Nucleus accumbens (tissue), 56 donors: Measurements from ENCODE around the gene SERPINA1.
"Not testable (repeated sequence)": the region's sequence is repeated elsewhere in the genome, so short reads cannot be mapped to it uniquely, and the experiment has no call there.

Experiments used
- DNase-seq, 56 donors: peaks; one replicate each; lab custom pipeline; 2025; lab: John Stamatoyannopoulos, UW

SERPINA1 gene

DNA sequence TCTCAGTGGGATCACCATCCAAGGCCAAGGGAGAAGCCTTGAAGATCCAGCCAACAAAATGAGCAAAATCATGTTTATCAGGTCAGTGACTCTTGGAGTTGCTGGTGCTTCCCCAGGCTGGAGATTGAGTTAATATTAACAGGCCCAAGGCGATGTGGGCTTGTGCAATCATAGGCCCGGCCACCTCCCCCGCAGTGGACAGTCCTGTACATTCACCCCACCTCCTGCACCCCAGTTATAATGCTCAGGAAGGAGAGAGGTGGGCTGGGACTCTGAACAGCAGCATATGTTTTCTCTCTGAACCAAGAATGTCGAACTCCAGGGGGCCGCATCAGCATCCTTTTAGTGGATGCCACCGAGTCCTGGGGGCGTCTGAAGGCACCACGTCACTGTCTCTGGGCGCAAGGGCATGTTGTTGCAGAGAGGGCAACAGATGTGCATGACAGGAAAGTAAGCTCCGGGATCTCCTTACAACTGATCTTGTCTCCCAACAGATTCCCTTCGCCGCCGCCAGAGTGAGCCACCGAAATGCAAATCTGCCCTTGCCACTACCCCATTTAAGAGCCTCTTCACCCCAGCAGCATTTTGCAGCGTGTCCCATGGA lies 33.1 kb downstream of the SERPINA1 start:
- DNase-seq: peak in 23 of 56 donors; percentile 3 to 64 (median 12)

DNA sequence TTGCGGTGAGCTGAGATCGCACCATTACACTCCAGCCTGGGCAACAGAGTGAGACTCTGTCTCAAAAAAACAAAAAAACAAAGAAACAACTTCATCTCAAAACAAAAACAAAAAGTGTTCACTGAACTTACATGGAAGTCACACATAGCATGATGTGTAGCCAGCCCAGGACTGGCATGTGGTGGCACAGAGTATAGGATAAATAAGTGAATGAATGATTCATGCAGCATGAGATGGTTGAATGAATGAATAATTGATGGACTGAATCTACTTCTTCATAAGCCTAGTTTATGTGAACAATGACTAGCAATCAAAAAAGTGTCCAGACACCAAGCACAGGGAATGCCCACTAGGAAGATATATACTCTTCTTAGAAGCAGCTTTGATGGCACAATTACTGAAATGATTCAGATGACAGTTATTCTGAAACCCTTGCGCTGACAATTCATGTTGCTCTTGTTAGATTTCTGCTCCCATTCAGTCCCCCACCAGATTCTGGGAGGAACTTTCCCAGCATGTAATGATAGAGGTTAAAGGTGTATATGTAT lies 33.7 kb downstream of the SERPINA1 start:
- no peak for DNase-seq

DNA sequence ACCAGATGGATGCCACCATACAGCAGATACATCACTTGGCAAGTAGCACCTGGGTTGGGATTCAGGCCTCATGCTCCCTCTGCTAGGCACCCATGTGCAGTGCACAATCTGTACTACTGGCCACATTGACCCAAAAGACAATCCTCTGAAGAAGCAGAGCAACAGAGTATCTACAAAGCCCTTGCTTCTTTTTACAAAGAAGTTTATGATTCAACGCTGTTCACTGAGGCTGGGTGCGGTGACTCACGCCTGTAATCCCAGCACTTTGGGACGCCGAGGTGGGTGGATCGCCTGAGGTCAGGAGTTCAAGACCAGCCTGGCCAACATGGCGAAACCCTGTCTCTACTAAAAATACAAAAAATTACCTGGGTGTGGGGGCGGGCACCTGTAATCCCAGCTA lies 34.2 kb downstream of the SERPINA1 start:
- DNase-seq: not testable (repeated sequence)

DNA sequence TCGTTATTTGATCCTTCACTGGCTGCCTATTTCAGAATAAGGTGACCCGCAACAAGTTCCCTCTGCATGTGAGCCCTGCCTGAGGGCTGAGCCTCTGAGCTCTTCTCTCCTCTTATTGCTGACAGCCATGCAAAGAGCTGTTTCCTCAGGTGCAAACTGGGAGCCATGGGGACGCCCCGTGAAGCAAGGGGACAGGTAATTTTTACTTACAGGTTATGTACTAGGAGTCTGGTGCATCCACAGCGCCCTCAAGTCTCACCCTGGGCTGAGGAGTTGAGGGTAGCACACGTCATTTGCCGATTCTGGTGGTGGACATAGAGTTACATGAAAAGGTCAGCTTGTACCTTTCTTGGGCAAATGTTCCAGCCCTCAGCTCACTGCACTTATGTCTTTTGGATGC lies 39.1 kb downstream of the SERPINA1 start:
- DNase-seq: no peak

DNA sequence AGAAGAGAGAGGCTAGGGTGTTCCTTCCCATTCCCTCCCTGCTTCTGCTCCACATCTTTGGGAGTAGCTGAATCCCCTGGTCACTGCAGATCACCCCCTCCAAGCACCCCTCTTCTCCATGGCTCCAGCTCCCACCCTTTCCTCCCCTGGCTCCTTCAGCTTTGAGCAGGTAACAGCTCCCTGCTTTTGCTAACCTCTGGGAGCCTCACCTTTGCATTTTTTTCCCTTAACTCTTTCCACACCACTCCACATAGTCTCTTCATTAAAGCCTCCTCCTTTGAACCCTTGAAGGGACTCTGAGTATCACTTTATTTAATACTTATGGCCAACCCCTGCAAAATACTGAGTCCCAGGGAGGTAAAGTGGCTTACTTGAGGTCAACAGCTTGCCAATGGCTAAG lies 39.6 kb downstream of the SERPINA1 start:
- DNase-seq: no peak

DNA sequence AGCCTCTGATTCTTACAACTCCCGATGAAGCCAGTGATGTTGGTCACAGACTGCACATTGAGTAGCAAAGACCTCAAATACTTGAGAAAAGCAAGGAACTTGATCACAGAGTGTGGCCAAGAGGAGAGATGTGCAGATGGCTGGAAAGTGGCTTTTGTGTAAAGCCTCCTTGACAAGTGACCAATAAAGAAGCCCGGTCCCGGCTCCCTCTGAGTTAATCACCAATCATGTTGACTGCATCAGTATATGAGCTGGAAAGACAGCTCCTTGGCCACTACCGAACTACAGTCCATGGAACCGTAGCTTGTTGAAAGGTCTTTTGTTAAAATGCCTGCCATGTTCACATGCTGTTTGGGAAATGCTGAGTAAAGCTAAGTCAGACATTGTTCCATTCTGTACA lies 41.6 kb downstream of the SERPINA1 start:
- DNase-seq: no peak

DNA sequence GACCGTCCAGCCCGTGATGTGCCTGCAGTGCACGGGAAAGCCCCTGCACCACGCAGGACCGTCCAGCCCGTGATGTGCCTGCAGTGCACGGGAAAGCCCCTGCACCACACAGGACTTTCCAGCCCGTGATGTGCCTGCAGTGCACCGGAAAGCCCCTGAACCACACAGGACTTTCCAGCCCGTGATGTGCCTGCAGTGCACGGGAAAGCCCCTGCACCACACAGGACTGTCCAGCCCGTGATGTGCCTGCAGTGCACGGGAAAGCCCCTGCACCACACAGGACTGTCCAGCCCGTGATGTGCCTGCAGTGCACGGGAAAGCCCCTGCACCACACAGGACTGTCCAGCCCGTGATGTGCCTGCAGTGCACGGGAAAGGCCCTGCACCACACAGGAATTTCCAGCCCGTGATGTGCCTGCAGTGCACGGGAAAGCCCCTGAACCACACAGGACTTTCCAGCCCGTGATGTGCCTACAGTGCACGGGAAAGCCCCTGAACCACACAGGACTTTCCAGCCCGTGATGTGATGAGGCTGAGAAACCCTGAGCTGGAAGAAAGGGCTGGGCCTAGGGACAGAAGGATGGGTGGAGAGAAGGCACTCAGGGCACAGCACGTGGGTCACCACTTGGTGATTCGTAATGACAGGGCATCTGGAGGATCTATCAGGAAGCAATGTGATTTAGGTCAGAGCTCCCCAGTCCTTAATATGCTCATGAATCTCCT lies 42.2 kb downstream of the SERPINA1 start:
- DNase-seq: not testable (repeated sequence)

DNA sequence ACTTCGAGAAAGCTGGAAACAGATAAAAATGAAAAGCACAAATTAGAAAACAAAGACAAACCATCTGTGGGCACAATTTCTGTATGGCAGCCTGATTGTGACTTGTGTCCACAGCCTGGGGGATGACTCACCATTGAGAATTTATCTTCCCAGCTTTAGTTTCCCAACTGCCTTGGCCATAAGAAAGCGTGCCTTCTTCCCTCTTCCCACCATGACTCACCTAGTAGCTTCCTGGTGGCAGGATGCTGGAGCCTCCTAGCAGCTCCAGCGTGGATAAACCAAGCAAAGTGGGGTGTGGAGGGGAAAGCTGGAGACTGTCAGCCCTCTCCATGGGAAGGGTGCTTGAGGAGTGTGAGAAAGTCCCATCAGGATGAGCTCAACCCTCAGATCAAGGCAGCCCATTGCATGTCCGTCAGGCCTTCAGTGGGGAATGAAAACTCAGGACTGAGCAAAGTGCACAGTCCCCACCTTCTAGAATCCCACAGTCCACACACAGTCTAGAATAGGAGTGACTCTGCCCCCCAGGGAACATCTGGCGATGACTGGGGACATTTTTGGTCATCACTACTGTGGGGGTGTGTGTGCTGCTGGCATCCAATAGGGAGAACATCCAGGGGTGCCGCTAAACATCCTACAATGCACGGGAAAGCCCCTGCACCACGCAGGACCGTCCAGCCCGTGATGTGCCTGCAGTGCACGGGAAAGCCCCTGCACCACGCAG lies 42.9 kb downstream of the SERPINA1 start:
- no peak for DNase-seq

DNA sequence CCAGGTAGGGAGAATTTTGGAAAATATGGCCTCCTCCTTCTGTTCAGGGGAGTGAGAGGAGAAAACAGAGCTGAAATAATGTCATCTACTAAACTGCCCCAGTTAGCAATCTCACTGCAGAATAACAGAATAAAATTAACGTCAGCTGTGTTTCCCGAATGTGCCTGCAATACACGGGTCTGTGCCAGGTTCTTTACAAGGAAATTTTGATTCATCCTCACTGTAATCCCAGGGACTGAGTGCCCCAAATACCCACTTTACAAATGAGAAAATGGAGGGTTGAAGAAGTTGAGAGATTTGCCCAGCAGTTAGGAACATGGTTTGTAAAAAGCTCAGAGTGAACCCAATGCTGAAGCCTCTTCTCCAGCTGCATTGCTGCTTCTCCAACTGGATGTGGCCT lies 44.0 kb downstream of the SERPINA1 start:
- DNase-seq: no peak

DNA sequence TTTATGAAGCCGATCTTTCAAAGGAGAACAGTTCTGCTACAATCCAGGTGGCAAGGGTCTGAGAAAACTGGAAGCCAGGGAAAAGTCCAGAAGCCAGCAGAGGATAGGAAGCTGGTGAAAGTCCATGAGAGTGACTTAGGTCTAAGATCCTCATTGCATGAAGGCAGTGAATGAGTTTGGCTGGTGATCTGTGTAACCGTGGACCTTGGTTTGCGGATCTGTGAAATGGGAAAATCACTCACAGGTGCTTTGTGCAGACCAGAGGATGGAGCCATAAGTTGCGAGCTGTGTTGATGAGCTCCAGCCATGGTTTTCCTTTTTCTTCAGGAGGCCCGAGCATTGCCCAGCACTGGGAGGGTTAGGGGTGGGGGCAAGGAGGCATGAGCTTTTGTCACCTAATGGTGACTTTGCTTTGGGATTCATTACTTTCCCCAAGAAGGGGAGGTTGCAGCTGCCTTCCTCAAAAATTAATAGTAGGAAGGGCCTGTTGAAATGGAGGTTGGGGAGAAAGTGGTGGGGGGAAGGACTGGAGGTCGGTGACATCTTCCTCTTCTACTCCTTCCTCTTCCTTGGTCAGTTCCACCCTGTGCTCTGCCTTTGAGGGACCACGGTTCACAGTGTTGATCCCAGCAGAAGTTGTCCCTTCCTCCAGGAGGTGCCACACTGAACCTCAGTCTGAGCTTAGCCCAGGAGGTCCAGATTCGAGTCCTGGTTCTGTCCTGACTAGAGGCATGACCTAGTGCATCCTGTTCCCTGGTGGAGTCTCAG lies 45.0 kb downstream of the SERPINA1 start:
- no peak for DNase-seq

DNA sequence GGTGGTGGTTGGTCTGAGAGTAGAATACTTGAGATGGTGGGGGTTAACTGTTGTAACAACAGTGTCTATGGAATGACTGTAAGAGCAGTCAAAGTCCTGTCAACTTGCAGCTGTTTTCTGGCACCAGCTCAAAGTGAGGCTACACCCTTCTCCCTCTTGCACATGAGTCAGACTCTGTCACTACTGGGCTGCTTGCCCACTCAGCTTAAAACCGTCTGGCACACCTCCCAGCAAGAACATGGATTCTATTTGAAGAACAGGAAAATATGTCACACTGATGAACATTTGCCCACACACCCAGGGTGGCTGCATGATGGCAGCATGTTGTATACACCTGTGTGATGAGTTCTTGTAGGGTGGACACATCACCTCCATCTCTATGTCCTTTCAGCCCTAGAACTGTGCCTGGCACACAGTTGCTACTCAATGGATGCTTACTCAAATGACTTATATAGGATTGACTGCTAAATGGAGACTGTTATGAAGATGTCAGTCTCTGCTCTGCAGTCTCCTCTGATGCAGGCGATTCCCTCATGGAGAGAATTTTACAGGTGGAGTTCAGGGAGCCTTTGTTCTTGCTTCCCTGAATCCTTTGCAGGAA lies 46.0 kb downstream of the SERPINA1 start:
- peak in 26 of 56 donors; percentile 3 to 71 (median 27) for DNase-seq

DNA sequence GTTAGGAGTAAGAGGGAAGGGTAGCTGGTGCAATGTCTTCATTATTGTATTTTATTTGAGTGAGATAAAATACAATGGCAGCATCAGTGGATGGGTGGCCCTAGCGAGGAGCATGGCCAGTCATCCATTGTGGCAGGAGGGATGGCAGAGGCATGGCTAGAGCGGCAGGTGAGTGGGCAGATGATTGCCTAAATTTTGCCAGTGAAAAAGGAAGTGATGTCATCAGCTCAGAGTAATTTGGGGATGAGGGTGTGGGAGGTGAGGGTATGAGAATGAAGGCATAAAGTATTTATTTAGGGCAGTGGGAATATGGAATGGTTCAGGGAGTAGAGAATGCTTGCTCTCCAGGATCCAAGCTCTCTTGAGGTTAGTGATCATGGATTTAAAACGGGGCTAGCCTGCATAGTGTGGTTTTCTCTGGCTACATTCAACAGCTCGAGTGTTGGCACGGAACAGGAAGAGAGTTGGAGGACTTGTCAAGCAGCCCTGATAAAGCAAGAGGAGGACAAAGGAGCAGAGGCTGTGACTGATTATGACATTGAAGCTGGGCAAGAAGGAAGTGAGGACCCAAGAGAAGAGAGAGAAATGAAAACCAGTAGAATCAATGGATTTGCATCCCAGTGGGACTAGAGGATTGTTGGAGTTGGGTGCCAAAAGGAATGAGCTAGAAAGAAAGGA lies 46.6 kb downstream of the SERPINA1 start:
- no peak for DNase-seq

DNA sequence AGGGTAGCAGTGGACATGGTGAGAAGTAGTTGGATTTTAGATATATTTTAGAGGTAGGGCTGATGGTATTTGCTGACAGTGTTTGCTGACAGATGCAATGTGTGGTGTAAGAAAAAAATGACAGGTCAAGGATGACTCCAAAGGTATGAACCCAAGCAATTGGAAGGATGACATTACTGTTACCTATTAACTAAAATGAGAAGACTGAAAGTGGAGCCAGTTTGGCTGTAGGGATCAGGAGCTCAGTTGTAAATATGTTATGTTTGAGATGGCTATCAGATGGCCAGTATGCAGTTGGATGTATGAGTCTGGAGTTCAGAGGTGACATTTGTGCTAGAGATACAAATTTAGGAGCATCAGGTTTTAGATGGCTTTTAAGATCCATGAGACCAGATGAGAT lies 47.9 kb downstream of the SERPINA1 start:
- no peak for DNase-seq

DNA sequence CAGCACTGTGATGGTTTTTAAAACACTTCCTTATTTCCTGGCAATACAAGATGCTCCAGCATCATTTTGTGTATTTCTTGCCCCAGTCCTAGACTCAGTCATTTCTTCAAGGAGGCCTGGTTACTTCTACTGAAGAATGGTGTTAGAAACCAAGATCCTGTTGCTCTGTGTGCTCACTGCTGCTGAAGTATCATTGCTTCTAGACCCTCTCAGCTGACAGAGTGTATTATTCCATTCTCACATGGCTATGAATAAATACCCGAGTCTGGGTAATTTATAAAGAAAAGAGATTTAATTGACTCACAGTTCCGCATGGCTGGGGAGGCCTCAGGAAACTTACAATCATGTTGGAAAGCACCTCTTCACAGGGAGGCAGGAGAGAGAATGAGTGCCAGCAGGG lies 50.4 kb downstream of the SERPINA1 start:
- DNase-seq: no peak

DNA sequence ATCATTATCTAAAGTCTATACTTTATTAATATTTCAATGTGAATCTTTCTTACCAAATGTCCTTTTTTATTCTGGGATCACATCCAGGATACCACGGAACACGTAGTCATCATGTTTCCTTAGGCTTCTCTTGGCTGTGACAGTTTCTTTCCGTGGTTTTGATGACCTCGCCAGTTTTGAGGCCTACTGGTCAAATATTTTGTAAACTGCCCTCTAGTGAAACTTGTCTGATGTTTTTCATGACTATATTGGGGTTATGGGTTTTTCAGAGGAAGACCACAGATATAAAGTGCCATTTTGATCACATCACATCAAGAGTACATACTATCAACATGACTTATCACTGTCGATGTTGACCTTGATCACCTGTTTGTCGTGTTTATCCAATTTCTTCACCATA lies 51.1 kb downstream of the SERPINA1 start:
- DNase-seq: no peak

DNA sequence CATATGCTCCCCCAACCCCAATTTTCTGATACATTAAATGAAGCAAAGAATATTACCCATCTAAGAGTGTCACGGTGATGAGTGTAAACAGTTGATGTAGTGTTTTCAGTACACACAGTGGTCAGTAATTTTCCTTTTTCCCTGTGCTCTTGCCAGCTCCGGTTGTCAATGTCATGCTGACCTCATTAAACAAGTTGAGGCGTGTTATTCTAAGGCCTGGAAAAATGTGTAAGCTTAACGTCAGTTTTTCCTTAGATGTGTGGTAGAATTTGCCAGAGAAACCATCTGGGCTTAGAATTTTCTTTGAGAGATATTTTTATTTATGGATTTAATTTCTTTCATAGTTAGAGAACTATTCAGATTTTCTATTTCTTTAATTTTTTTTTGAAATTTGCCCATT lies 53.5 kb downstream of the SERPINA1 start:
- no peak for DNase-seq

DNA sequence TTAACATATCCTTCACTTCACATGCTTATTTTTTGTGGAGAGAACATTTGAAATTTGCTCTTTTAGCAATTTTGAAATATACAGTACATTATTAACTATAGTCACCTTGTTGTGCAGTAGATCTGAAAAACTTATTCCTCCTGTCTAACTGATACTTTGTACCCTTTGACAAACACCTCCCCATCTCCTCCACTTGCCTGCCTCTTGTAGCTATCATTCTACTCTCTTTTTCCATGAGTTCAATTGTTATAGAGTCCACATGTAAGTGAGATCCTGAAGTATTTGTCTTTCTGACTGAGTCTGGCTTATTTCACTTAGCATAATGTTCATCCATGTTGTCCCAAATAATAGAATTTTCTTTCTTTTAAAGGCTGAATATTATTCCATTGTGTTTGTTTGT lies 55.8 kb downstream of the SERPINA1 start:
- DNase-seq: no peak

DNA sequence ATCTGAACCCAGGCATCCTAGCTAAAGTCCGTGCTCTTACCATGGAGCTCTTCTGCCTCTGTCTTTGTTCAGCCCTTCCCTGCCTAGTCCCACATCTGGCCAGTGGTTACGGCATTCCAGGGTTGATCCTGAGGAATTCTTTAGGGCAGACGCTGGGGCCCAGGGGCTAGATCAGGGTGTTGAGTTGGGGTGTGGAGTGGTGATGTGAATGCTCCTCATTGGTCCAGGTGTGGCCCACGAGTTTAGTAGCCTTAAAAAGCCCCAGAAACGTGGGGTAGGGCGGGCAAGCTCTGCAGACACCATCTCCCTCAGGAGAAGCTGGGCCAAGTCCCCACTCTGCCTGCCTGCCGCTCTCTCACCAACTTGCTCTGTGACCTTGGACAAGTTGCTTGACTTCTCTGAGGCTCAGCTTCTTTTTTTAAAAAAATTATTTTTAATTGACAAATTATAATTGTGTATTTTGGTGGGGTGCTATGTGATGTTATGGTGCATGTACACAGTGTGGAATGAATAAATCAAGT lies 56.3 kb downstream of the SERPINA1 start:
- DNase-seq: no peak

DNA sequence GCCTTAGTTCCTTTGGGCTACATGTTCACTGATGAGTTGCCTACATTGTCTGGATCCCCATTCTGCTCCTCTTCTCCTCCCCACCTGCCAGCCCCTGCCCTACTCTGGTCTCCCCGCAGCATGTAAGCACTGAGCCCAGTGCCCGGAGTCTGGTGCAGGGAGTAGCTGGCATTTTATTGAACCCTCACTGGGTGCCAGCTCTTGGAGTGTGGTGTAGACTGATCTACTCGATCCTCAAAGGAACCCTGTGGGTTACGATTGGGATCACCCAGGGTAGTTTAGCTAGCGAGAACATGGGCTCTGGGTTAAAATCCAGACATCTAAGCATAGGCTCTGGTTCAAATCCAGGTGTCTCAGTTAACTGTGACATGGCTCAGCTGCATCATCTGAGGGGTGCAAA lies 56.9 kb downstream of the SERPINA1 start:
- DNase-seq: no peak

DNA sequence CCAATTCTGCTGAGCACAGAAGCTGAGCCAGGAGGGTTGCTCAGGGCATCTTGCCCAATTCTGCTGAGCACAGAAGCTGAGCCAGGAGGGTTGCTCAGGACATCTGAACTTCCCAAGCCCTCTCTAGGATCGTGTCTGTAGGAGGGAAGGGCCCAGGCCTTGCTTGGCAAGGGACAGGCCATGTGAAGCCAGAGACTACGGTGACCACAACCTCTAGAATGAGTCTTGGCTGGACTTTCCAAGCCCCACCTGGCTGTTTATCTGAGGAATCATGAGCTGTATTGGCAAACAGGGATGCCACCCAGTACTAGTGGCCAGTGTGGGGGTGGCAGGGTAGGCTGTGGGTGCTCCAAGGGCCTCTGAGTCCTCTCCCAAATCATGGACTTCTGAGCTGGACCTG lies 57.5 kb downstream of the SERPINA1 start:
- DNase-seq: no peak
